ENCODE data around the gene SLC37A4.
A peak's percentile ranks its signal among the peaks of the same experiment; 100 is the strongest.
"Not testable (repeated sequence)": the region's sequence is repeated elsewhere in the genome, so short reads cannot be mapped to it uniquely, and the experiment has no call there.

SLC37A4 gene

DNA sequence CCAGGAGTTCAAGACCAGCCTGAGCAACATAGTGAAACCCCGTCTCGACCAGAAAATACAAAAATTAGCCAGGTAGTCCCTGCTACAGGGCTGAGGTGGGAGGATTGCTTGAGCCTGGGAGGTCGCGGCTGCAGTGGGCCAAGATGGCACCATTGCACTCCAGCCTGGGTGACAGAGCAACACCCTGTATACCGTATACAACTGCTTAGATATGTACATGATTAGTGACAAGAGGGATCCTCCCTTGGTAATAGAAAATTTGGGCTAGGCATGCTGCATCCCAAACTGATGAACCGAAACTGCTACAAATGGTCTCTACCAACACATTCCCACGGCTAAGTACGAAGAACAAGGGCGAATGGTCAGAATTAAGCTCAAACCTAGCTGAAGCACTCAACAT, 12.2 kb upstream of the SLC37A4 start:
- DNase-seq: no peak
- no peaks in the 10 kb centered on the region for H3K27me3 ChIP-seq (replicated peaks; ENCODE audit: control insufficient read depth, insufficient read depth, low read length, poor library complexity, severe bottlenecking)
- H3K4me3 ChIP-seq (ENCODE audit: insufficient read depth, low read depth, low read length, poor library complexity, severe bottlenecking): no peak overlapping the region
- peaks cover 24% of the 10 kb centered on the region for H3K36me3 ChIP-seq (ENCODE audit: control insufficient read depth, insufficient read depth, low read length)
- no peaks in the 10 kb centered on the region for H3K9me3 ChIP-seq (ENCODE audit: control insufficient read depth, low read length)
- H3K4me1 ChIP-seq (ENCODE audit: control insufficient read depth, insufficient read depth, low read length, poor library complexity, severe bottlenecking): no peaks in the 10 kb centered on the region
- no peak overlapping the region for H3K27ac ChIP-seq (ENCODE audit: insufficient read depth, low read length, poor library complexity, severe bottlenecking)

- H3K4me1 ChIP-seq (ENCODE audit: control insufficient read depth, insufficient read depth, low read length, poor library complexity, severe bottlenecking): no peaks in the 10 kb centered on the region
- peaks cover 15% of the 10 kb centered on the region for H3K36me3 ChIP-seq (ENCODE audit: control insufficient read depth, insufficient read depth, low read length)
- no peaks in the 10 kb centered on the region for H3K27me3 ChIP-seq (replicated peaks; ENCODE audit: control insufficient read depth, insufficient read depth, low read length, poor library complexity, severe bottlenecking)
- no peaks in the 10 kb centered on the region for H3K9me3 ChIP-seq (ENCODE audit: control insufficient read depth, low read length)
- no peak overlapping the region for H3K27ac ChIP-seq (ENCODE audit: insufficient read depth, low read length, poor library complexity, severe bottlenecking)
- no peak overlapping the region for H3K4me3 ChIP-seq (ENCODE audit: insufficient read depth, low read depth, low read length, poor library complexity, severe bottlenecking)
- DNase-seq: no peak
Observed at GRCh38 chr11:119041821-119042514, 11.3 kb upstream of the SLC37A4 start.

DNA sequence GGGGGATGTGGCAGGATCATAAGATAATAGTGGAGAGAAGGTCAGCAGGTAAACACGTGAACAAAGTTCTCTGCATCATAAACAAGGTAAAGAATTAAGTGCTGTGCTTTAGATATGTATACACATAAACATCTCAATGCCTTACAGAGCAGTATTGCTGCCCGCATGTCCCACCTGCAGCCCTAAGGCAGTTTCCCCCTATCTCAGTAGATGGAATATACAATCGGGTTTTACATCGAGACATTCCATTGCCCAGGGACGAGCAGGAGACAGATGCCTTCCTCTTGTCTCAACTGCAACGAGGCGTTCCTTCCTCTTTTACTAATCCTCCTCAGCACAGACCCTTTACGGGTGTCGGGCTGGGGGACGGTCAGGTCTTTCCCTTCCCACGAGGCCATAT, 8.8 kb upstream of the SLC37A4 start:
- not testable (repeated sequence) for H3K4me3 ChIP-seq (ENCODE audit: insufficient read depth, low read depth, low read length, poor library complexity, severe bottlenecking); H3K9me3 ChIP-seq (ENCODE audit: control insufficient read depth, low read length); H3K27me3 ChIP-seq (replicated peaks; ENCODE audit: control insufficient read depth, insufficient read depth, low read length, poor library complexity, severe bottlenecking); H3K36me3 ChIP-seq (ENCODE audit: control insufficient read depth, insufficient read depth, low read length); DNase-seq; H3K27ac ChIP-seq (ENCODE audit: insufficient read depth, low read length, poor library complexity, severe bottlenecking); H3K4me1 ChIP-seq (ENCODE audit: control insufficient read depth, insufficient read depth, low read length, poor library complexity, severe bottlenecking)

- H3K36me3 ChIP-seq (ENCODE audit: control insufficient read depth, insufficient read depth, low read length): no peaks in the 10 kb centered on the region
- no peaks in the 10 kb centered on the region for H3K27me3 ChIP-seq (replicated peaks; ENCODE audit: control insufficient read depth, insufficient read depth, low read length, poor library complexity, severe bottlenecking)
Observed at GRCh38 chr11:119038884-119039283, 8.2 kb upstream of the SLC37A4 start.

DNA sequence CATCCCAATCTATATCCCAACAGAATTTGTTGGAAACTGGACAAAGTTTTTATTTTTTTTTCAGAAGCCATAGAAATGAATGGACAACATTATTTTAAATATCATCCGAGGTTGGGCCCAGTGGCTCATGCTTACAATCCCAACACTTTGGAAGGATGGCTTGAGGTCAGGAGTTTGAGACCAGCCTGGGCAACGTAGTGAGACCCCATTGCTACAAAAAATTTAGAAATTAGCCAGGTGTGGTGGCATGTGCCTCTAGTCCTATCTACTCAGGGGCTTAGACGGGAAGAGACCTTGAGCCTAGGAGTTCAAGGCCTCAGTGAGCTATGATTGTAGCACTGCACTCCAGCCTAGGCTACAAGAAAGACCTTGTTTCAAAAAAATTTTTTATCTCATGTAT, 4.1 kb upstream of the SLC37A4 start:
- H3K27ac ChIP-seq (ENCODE audit: insufficient read depth, low read length, poor library complexity, severe bottlenecking): no peak overlapping the region
- no peaks in the 10 kb centered on the region for H3K9me3 ChIP-seq (ENCODE audit: control insufficient read depth, low read length)
- DNase-seq: no peak
- no peak overlapping the region for H3K4me3 ChIP-seq (ENCODE audit: insufficient read depth, low read depth, low read length, poor library complexity, severe bottlenecking)
- peaks cover 4% of the 10 kb centered on the region for H3K4me1 ChIP-seq (ENCODE audit: control insufficient read depth, insufficient read depth, low read length, poor library complexity, severe bottlenecking)
- H3K27me3 ChIP-seq (replicated peaks; ENCODE audit: control insufficient read depth, insufficient read depth, low read length, poor library complexity, severe bottlenecking): no peaks in the 10 kb centered on the region
- H3K36me3 ChIP-seq (ENCODE audit: control insufficient read depth, insufficient read depth, low read length): no peaks in the 10 kb centered on the region

More at GRCh38 chr11:119038884-119039283, 8.2 kb upstream of the SLC37A4 start:
- H3K4me3 ChIP-seq (ENCODE audit: insufficient read depth, low read depth, low read length, poor library complexity, severe bottlenecking): no peak overlapping the region
- no peak for DNase-seq
- H3K4me1 ChIP-seq (ENCODE audit: control insufficient read depth, insufficient read depth, low read length, poor library complexity, severe bottlenecking): no peaks in the 10 kb centered on the region
- H3K27ac ChIP-seq (ENCODE audit: insufficient read depth, low read length, poor library complexity, severe bottlenecking): no peak overlapping the region
- H3K9me3 ChIP-seq (ENCODE audit: control insufficient read depth, low read length): no peaks in the 10 kb centered on the region

DNA sequence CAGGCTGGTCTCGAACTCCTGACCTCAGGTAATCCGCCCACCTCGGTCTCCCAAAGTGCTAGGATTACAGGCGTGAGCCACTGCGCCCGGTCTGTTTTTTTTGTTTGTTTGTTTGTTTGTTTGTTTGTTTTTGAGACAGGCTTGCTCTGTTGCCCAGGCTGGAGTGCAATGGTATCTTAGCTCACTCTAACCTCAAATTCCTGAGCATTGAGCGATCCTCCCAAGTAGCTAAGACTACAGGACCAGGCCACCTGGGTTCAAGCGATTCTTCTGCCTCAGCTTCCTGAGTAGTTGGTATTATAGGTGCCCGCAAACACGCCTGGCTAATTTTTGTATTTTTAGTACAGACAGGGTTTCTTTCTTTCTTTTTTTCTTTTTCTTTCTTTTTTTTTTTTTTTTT, 2.7 kb upstream of the SLC37A4 start:
- H3K27ac ChIP-seq (ENCODE audit: insufficient read depth, low read length, poor library complexity, severe bottlenecking); H3K27me3 ChIP-seq (replicated peaks; ENCODE audit: control insufficient read depth, insufficient read depth, low read length, poor library complexity, severe bottlenecking); H3K36me3 ChIP-seq (ENCODE audit: control insufficient read depth, insufficient read depth, low read length); H3K9me3 ChIP-seq (ENCODE audit: control insufficient read depth, low read length); DNase-seq; H3K4me3 ChIP-seq (ENCODE audit: insufficient read depth, low read depth, low read length, poor library complexity, severe bottlenecking): not testable (repeated sequence)
- H3K4me1 ChIP-seq (ENCODE audit: control insufficient read depth, insufficient read depth, low read length, poor library complexity, severe bottlenecking): peaks cover 18% of the 10 kb centered on the region

- Histone ChIP-seq H3K36me3 (ENCODE audit: control insufficient read depth, insufficient read depth, low read length) (no peaks in the 10 kb centered on the region), H3K9me3 (ENCODE audit: control insufficient read depth, low read length) (no peaks in the 10 kb centered on the region), H3K4me3 (ENCODE audit: insufficient read depth, low read depth, low read length, poor library complexity, severe bottlenecking) (no peak overlapping the region), H3K27me3 (replicated peaks; ENCODE audit: control insufficient read depth, insufficient read depth, low read length, poor library complexity, severe bottlenecking) (no peaks in the 10 kb centered on the region), H3K4me1 (ENCODE audit: control insufficient read depth, insufficient read depth, low read length, poor library complexity, severe bottlenecking) (peaks cover 18% of the 10 kb centered on the region), H3K27ac (ENCODE audit: insufficient read depth, low read length, poor library complexity, severe bottlenecking) (no peak overlapping the region)
- no peak for DNase-seq
Observed at GRCh38 chr11:119031912-119032280, 1.2 kb upstream of the SLC37A4 start.

DNA sequence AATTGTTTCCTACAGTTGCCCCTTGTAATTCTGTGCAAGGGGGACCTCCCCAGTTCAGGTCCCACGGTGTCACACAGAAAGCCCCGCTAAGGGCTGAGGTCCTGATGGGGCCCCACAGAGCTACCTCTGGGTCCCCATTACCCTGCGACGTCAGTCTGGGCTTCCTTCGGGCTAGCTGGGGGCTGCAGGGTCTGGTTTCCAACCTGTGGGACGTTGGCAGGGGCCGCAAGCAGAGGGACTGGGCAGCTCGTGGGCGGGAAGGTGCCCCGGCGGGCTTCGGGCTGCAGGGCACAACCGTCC, 698 bp downstream of the SLC37A4 start:
- Histone ChIP-seq H3K36me3 (ENCODE audit: control insufficient read depth, insufficient read depth, low read length) (peaks cover 14% of the 10 kb centered on the region), H3K4me1 (ENCODE audit: control insufficient read depth, insufficient read depth, low read length, poor library complexity, severe bottlenecking) (peaks cover 18% of the 10 kb centered on the region), H3K9me3 (ENCODE audit: control insufficient read depth, low read length) (no peaks in the 10 kb centered on the region), H3K27ac (ENCODE audit: insufficient read depth, low read length, poor library complexity, severe bottlenecking) (peak overlapping the region; percentile 85), H3K4me3 (ENCODE audit: insufficient read depth, low read depth, low read length, poor library complexity, severe bottlenecking) (peak overlapping the region; percentile 79), H3K27me3 (replicated peaks; ENCODE audit: control insufficient read depth, insufficient read depth, low read length, poor library complexity, severe bottlenecking) (no peaks in the 10 kb centered on the region)
- DNase-seq: no peak

- Histone ChIP-seq H3K36me3 (ENCODE audit: control insufficient read depth, insufficient read depth, low read length) (peaks cover 19% of the 10 kb centered on the region), H3K4me3 (ENCODE audit: insufficient read depth, low read depth, low read length, poor library complexity, severe bottlenecking) (peak overlapping the region; percentile 79), H3K27me3 (replicated peaks; ENCODE audit: control insufficient read depth, insufficient read depth, low read length, poor library complexity, severe bottlenecking) (no peaks in the 10 kb centered on the region), H3K4me1 (ENCODE audit: control insufficient read depth, insufficient read depth, low read length, poor library complexity, severe bottlenecking) (peaks cover 18% of the 10 kb centered on the region), H3K9me3 (ENCODE audit: control insufficient read depth, low read length) (no peaks in the 10 kb centered on the region), H3K27ac (ENCODE audit: insufficient read depth, low read length, poor library complexity, severe bottlenecking) (peak overlapping the region; percentile 85)
- no peak for DNase-seq
Observed at GRCh38 chr11:119029340-119030028, 1.2 kb downstream of the SLC37A4 start.

GRCh38 chr11:119029069-119029339, 1.7 kb downstream of the SLC37A4 start:
- H3K4me3 ChIP-seq (ENCODE audit: insufficient read depth, low read depth, low read length, poor library complexity, severe bottlenecking): no peak overlapping the region
- DNase-seq: no peak
- no peaks in the 10 kb centered on the region for H3K27me3 ChIP-seq (replicated peaks; ENCODE audit: control insufficient read depth, insufficient read depth, low read length, poor library complexity, severe bottlenecking)
- H3K27ac ChIP-seq (ENCODE audit: insufficient read depth, low read length, poor library complexity, severe bottlenecking): no peak overlapping the region
- H3K9me3 ChIP-seq (ENCODE audit: control insufficient read depth, low read length): no peaks in the 10 kb centered on the region
- H3K4me1 ChIP-seq (ENCODE audit: control insufficient read depth, insufficient read depth, low read length, poor library complexity, severe bottlenecking): peaks cover 18% of the 10 kb centered on the region
- peaks cover 24% of the 10 kb centered on the region for H3K36me3 ChIP-seq (ENCODE audit: control insufficient read depth, insufficient read depth, low read length)

Data from effector memory CD4-positive, alpha-beta T cell (primary cell).